Tibial artery (tissue), 4 donors: ENCODE measurements around the gene TRIM33.

Experiments used
- DNase-seq, 2 donors: peaks; one replicate each; pipeline ENCODE4 v3.0.0-alpha.2; 2019
- H3K27ac ChIP-seq, 2 donors: fragments of 200-600 bp; sonication (generic) in 1 of 2; 1 replicate in 1 of 2; 2 replicates in 1 of 2; pipeline ENCODE4 v1.5.1; 2018 to 2019; ENCODE audit warnings: mild to moderate bottlenecking in 1 of 2
- H3K27me3 ChIP-seq, 2 donors: fragments of 200-600 bp; sonication (generic) in 1 of 2; one replicate each; pipeline versions ENCODE4 v1.5.1 to v1.6.0; 2016 to 2019
- H3K36me3 ChIP-seq, 3 donors: fragments of 200-600 bp; sonication (generic) in 2 of 3; one replicate each; pipeline ENCODE4 v1.5.1; 2016 to 2019; ENCODE audit warnings: mild to moderate bottlenecking in 2 of 3
- H3K4me1 ChIP-seq, 4 donors: fragments of 200-600 bp; sonication (generic) in 2 of 4; 1 replicate in 3 of 4; 2 replicates in 1 of 4; pipeline ENCODE4 v1.5.1; 2016 to 2019
- H3K4me3 ChIP-seq, 2 donors: fragments of 200-600 bp; sonication (generic) in 1 of 2; 1 replicate in 1 of 2; 2 replicates in 1 of 2; pipeline ENCODE4 v1.5.1; 2018 to 2019; ENCODE audit warnings: mild to moderate bottlenecking in 2 of 2
- H3K9me3 ChIP-seq, 3 donors: fragments of 200-600 bp; sonication (generic) in 1 of 3; one replicate each; pipeline ENCODE4 v1.5.1; 2016 to 2019
- intact Hi-C: fragments of 100-400 bp; cut with DNase I; formaldehyde crosslinking; loops from one replicate; pipeline ENCODE4 v1.15.0; 2023; ENCODE audit warnings: low total_unique reads
- TF ChIP-seq, protein P1 (sequence below), 2 experiments: fragments of 200-600 bp in 1 of 2; fragments of 450-650 bp in 1 of 2; IDR thresholded peaks; one replicate each; pipeline ENCODE4 v1.5.1; 2017 to 2019; ENCODE audit warnings: antibody characterized with exemption in 2 of 2, mild to moderate bottlenecking in 1 of 2, moderate library complexity in 1 of 2

TRIM33 gene

DNA sequence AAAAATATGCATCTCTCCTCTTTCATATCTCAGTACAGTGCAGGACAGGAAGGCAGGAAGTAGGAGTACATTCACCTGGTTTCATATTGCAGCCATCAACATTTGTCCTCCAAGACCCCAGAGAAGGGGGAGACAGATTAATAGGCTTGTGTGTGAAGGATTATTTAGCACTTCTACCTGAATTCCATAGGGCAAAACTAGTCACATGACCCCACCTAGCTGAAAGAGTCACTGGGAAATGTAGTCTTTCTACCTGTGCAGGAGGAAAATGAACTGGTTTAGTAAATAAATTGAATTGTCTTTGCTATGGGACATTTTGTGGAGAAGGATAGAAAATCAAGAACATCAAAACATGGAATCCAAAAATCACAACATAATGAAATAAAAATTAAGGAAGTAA, 13.9 kb upstream of the TRIM33 start:
- H3K4me1 ChIP-seq: no peaks in the 10 kb centered on the region
- H3K27me3 ChIP-seq: no peaks in the 10 kb centered on the region
- DNase-seq: no peak
- H3K36me3 ChIP-seq: no peaks in the 10 kb centered on the region
- H3K9me3 ChIP-seq: no peaks in the 10 kb centered on the region
- TF ChIP-seq, protein P1, sequence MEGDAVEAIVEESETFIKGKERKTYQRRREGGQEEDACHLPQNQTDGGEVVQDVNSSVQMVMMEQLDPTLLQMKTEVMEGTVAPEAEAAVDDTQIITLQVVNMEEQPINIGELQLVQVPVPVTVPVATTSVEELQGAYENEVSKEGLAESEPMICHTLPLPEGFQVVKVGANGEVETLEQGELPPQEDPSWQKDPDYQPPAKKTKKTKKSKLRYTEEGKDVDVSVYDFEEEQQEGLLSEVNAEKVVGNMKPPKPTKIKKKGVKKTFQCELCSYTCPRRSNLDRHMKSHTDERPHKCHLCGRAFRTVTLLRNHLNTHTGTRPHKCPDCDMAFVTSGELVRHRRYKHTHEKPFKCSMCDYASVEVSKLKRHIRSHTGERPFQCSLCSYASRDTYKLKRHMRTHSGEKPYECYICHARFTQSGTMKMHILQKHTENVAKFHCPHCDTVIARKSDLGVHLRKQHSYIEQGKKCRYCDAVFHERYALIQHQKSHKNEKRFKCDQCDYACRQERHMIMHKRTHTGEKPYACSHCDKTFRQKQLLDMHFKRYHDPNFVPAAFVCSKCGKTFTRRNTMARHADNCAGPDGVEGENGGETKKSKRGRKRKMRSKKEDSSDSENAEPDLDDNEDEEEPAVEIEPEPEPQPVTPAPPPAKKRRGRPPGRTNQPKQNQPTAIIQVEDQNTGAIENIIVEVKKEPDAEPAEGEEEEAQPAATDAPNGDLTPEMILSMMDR (IDR thresholded peaks at IDR 0.05): no peak
- intact Hi-C loops: no loop called here
- no peak overlapping the region for H3K27ac ChIP-seq
- no peak overlapping the region for H3K4me3 ChIP-seq

DNA sequence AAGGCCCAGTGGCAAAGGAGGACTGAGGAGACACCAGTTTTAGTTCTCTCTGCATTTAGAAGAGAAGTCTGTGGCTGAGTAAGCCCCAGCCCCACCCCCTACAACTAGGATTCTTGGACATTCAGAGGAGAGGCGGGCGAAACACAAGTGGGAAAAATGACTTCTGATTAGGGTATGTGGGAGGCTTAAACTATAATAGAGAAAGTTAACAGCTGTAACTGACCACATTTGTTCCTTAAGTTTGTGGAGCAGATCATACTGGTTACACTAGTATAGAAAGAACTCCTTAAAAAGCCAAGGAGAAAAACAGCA, 11.2 kb upstream of the TRIM33 start:
- Histone ChIP-seq H3K4me1 (no peaks in the 10 kb centered on the region), H3K9me3 (no peaks in the 10 kb centered on the region), H3K27ac (no peak overlapping the region), H3K36me3 (no peaks in the 10 kb centered on the region), H3K4me3 (no peak overlapping the region), H3K27me3 (no peaks in the 10 kb centered on the region)
- DNase-seq: no peak
- intact Hi-C loops: no loop called here
- TF ChIP-seq, protein P1 (IDR thresholded peaks at IDR 0.05): no peak

DNA sequence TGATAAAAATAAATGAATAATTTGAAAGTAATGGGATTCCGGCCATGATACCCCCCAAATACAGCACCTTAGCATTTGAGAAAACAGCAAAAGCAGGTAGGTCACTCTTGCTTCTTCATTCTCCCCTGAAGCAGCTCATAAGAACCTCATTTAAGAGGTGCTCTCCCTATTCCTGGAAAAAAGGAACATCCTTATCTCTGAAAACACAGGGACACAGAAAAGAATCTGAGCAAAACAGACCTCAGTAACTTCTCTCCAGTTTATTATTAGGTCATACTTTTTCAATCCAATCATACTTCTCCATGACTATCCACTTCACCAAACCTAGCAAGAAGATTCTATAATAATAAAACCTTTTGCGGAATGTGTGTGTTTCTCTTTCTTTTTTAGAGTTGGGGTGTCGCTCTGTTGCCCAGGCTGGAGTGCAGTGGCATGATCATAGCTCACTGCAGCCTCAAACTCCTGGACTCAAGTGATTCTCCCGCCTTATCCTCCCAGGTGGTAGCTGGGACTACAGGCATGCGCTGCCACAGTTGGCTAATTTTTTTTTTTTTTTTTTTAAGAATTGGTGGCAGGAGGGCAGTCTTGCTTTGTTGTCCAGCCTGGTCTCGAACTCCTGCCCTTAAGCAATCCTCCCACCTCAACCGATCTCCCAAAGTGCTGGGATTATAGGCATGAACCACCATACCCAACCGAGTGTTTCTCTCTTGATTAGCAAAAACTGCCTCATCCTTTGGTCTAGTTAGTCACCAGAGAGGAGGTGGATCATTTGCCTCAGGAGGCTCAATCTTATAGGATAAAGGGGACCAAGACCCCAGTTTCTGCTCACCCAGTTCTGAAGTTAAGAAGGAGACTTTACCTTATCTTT, 10.6 kb upstream of the TRIM33 start:
- H3K27ac ChIP-seq: no peak overlapping the region
- H3K4me3 ChIP-seq: no peak overlapping the region
- no peak for DNase-seq
- no peaks in the 10 kb centered on the region for H3K27me3 ChIP-seq
- no peaks in the 10 kb centered on the region for H3K36me3 ChIP-seq
- TF ChIP-seq, protein P1 (IDR thresholded peaks at IDR 0.05): no peak
- H3K9me3 ChIP-seq: no peaks in the 10 kb centered on the region
- no peaks in the 10 kb centered on the region for H3K4me1 ChIP-seq
- intact Hi-C loops: no loop called here

DNA sequence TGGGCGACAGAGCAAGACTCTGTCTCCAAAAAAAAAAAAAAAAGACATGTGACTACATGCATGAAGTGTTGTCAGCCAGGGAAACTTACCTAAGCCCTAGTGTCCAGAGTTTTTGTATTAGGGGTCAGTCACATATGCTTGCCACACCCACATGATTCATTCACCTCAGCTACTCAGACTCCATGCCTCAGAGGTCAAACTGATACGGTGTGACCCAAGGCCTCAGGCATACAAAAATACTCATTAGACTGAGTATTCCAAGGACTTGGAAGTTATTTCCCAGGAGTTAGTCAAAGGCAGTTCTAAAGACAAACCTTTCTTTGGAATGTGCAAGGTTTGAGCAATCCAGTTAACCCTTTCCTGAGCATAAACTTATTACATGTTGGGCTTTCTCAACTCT, 6.3 kb upstream of the TRIM33 start:
- DNase-seq: no peak
- no peak overlapping the region for H3K27ac ChIP-seq
- no peaks in the 10 kb centered on the region for H3K27me3 ChIP-seq
- no peak overlapping the region for H3K4me3 ChIP-seq
- no peaks in the 10 kb centered on the region for H3K36me3 ChIP-seq
- TF ChIP-seq, protein P1 (IDR thresholded peaks at IDR 0.05): no peak
- peaks cover 0 to 3% (median 1%) of the 10 kb centered on the region in 4 donors for H3K4me1 ChIP-seq
- H3K9me3 ChIP-seq: no peaks in the 10 kb centered on the region
- intact Hi-C loops: no loop called here

DNA sequence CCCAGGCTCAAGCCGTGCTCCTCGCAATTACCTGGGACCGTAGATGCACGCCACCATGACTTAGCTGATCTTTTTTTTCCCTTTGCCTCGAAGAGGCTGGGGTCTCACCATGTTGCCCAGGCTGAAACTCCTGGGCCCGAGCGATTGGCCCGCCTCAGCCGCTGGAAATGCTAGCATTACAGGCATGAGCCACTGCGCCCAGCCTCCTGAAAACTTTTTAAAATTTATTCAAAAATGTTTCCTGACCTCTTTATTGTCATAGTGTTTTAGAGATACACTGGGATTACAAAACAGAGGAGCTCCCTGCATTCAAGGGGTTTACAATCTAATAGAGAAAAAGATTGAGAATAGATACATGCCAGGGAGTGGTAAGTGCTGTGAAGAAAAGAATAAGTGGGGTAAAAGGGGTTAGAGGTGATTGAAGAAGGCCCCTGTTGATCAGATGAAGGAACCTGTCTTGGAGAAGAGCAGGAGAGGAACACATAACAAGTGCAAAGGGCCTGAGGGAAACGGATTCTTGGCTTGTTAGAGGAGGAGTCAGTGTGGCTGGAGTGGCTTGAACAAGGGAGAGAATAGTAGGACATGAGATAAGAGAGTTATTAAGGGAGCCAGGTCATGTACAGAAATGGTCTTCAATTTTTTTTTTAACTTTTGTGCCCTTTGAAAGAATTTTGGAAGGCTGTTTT, 1.7 kb upstream of the TRIM33 start:
- Histone ChIP-seq H3K4me3 (peak overlapping the region; percentile 90 to 98), H3K36me3 (no peaks in the 10 kb centered on the region), H3K27me3 (no peaks in the 10 kb centered on the region), H3K27ac (peak overlapping the region in 1 of 2 donors; percentile 93), H3K9me3 (no peaks in the 10 kb centered on the region), H3K4me1 (peaks cover 0 to 31% (median 23%) of the 10 kb centered on the region in 4 donors)
- DNase-seq: no peak
- TF ChIP-seq, protein P1 (IDR thresholded peaks at IDR 0.05): no peak
- intact Hi-C loops: loop anchor here (2.0 kb wide), 1 partner anchor 166 kb away; no protein-coding TSS in a partner anchor
